HPDE6-E6E7 (cell line): Measurements from ENCODE around the gene HS3ST3B1.

ENCODE experiments used
- DNase-seq: peaks from one replicate; pipeline ENCODE4 v3.0.0; 2011; ENCODE audit warnings: missing footprints; ENCODE audit errors: extremely low spot score

The HS3ST3B1 gene

GRCh38 chr17:14321476-14321949 is 20.6 kb downstream of the HS3ST3B1 start:
- no peak for DNase-seq

- DNase-seq, result no peak
Measured at GRCh38 chr17:14321980-14322776, 21.3 kb downstream of the HS3ST3B1 start.

- DNase-seq, result no peak
Measured at GRCh38 chr17:14323522-14323981, 22.7 kb downstream of the HS3ST3B1 start.

GRCh38 chr17:14325618-14326167 is 24.8 kb downstream of the HS3ST3B1 start:
- no peak for DNase-seq

- no peak for DNase-seq
Measured at GRCh38 chr17:14329900-14330491, 29.1 kb downstream of the HS3ST3B1 start.

GRCh38 chr17:14330492-14330962 is 29.6 kb downstream of the HS3ST3B1 start:
- DNase-seq, result no peak

GRCh38 chr17:14331225-14331981 is 30.5 kb downstream of the HS3ST3B1 start:
- DNase-seq, result no peak

GRCh38 chr17:14331982-14332298 is 31.1 kb downstream of the HS3ST3B1 start:
- no peak for DNase-seq

- DNase-seq, result no peak
Measured at GRCh38 chr17:14332331-14332730, 31.4 kb downstream of the HS3ST3B1 start.

- DNase-seq, result no peak
Measured at GRCh38 chr17:14333506-14333905, 32.6 kb downstream of the HS3ST3B1 start.

GRCh38 chr17:14334276-14334840 is 33.5 kb downstream of the HS3ST3B1 start:
- no peak for DNase-seq

GRCh38 chr17:14334919-14335318 is 34.0 kb downstream of the HS3ST3B1 start:
- no peak for DNase-seq

- no peak for DNase-seq
Measured at GRCh38 chr17:14336418-14336817, 35.5 kb downstream of the HS3ST3B1 start.

- DNase-seq, result no peak
Measured at GRCh38 chr17:14337596-14338079, 36.8 kb downstream of the HS3ST3B1 start.

- no peak for DNase-seq
Measured at GRCh38 chr17:14340857-14341754, 40.2 kb downstream of the HS3ST3B1 start.

GRCh38 chr17:14341866-14342265 is 41.0 kb downstream of the HS3ST3B1 start:
- no peak for DNase-seq

- no peak for DNase-seq
Measured at GRCh38 chr17:14346801-14347200, 45.9 kb downstream of the HS3ST3B1 start.

GRCh38 chr17:14351493-14351892 is 50.6 kb downstream of the HS3ST3B1 start:
- DNase-seq, result no peak

GRCh38 chr17:14352136-14352535 is 51.3 kb downstream of the HS3ST3B1 start:
- DNase-seq, result no peak

- DNase-seq, result no peak
Measured at GRCh38 chr17:14353861-14354474, 53.1 kb downstream of the HS3ST3B1 start.
